Mammary epithelial cell (primary cell): Measurements from ENCODE around the gene TTPAL.

ENCODE experiments used
- CTCF ChIP-seq, 2 donors: IDR thresholded peaks in 1 of 2; conservative IDR thresholded peaks in 1 of 2; 2 replicates each; pipeline ENCODE4 v1.5.1; 2011 to 2012; ENCODE audit warnings: inconsistent platforms in 2 of 2, low read length in 2 of 2, mild to moderate bottlenecking in 2 of 2, control low read depth in 1 of 2, low read depth in 1 of 2; ENCODE audit not compliant: insufficient read depth in 1 of 2; ENCODE audit errors: extremely low read depth in 1 of 2
- EZH2 ChIP-seq: IDR thresholded peaks from 2 replicates; pipeline ENCODE4 v1.6.1; 2012; ENCODE audit warnings: low read length, inconsistent platforms, borderline replicate concordance

GRCh38 chr20:44464514-44464913 is 11.2 kb upstream of the TTPAL start:
- no peak for TF ChIP-seq CTCF (conservative IDR thresholded peaks at IDR 0.05 in 1 of 2, IDR thresholded peaks at IDR 0.05 in 1 of 2; ENCODE audit: extremely low read depth in 1 of 2, insufficient read depth in 1 of 2, low read depth in 1 of 2, low read length in 2 of 2)
- no peak for TF ChIP-seq EZH2
